ENCODE data around the gene IL1F10. TPM values are rescaled to one million over a fixed set of nuclear protein-coding genes. Genes with fewer than 3 reads are reported as not detected.

Gene IL1F10
- polyA plus RNA-seq, 1 donor from 2014 or later = not detected

DNA sequence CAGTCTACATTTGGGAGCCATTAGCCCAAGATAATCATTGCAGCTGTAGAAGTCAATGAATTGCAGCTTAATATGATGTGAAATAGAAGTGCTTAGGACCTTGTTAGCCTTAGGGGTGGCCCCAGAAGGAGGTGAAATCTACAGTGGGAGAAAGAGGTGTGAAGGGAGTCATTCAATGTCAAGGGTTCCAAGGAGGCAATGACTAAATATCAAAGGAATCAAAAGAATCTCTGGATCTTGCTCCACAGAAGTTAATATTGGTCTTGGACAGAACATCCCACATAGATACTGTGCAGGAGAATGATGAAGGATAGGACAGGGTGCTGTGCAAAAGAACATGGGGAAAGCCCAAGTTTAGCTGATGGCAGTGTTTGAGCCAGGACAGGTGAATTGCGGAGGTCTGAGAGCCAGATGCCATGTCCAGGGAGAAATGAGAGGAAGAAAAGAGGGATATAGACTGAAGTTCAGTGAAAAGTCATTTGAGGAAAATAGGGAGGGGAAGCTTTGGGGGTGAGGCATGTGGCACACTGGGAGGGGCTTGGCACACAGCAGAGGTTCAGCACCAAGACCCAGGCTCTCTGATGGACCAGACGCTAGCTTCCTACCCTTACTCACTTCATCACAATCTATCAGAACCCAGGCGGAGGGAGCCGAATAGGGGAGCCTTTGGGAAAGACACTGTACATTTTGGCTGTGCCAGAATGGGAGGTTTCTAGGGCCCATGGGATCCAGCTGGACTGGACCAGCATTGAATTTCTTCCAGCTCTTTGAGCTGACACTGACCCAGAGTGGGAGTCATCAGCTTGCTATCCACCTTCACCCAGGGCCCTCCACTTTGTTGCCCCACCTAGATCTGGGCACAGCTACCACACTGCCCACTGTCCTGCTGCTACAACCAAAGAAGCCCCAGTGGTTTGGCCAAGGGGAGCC is 2.2 kb downstream of the IL1F10 start:
- TF ChIP-seq MXI1 (conservative IDR thresholded peaks at IDR 0.05; ENCODE audit: poor library complexity, severe bottlenecking) = no peak
- TF ChIP-seq EP300 (conservative IDR thresholded peaks at IDR 0.05; ENCODE audit: poor library complexity, severe bottlenecking) = no peak
- Histone ChIP-seq H3K9ac (ENCODE audit: low read length) (no peak overlapping the region), H3K9me2 (ENCODE audit: insufficient read depth, low read length) (no peaks in the 10 kb centered on the region), H3K27me3 (ENCODE audit: insufficient read depth, low read depth, low read length) (no peaks in the 10 kb centered on the region), H3K79me2 (replicated peaks; ENCODE audit: insufficient read depth, low read length) (no peaks in the 10 kb centered on the region), H3K36me3 (ENCODE audit: insufficient read depth, low read length) (no peaks in the 10 kb centered on the region), H3K4me3 (ENCODE audit: low read length) (no peak overlapping the region), H3F3A (ENCODE audit: insufficient read depth, low read length, poor library complexity, severe bottlenecking) (no peaks in the 10 kb centered on the region), H3K4me2 (ENCODE audit: low read length) (no peak overlapping the region), H2AFZ (ENCODE audit: low read depth, low read length) (no peak overlapping the region), H4K20me1 (ENCODE audit: insufficient read depth) (no peaks in the 10 kb centered on the region), H3K27ac (ENCODE audit: low read length) (no peak overlapping the region), H3K9me3 (ENCODE audit: low read length) (no peaks in the 10 kb centered on the region)

DNA sequence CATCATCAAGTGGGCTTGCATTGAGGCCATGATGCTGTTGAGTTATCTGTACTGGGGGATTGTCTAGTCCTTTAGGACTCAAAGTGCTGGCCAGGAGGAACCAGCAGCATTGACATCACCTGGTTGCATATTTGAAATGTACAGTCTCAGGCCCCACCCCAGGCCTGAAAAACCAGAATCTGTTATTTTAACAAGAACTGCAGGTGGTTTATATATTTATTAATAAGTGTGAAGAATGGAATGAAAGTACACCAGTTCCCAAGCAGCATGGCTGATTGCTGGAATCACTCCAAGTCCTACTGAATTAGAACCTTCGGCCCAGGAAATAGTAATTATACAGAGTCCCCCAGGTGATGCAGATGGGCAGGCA is 2.8 kb downstream of the IL1F10 start:
- no peak overlapping the region for H3K4me3 ChIP-seq (ENCODE audit: low read length)

More for the DNA sequence above, 2.8 kb downstream of the IL1F10 start:
- no peak overlapping the region for H3K27ac ChIP-seq (ENCODE audit: low read length)
- no peaks in the 10 kb centered on the region for H3K9me2 ChIP-seq (ENCODE audit: insufficient read depth, low read length)
- no peaks in the 10 kb centered on the region for H3K36me3 ChIP-seq (ENCODE audit: insufficient read depth, low read length)
- H3K9ac ChIP-seq (ENCODE audit: low read length) = no peak overlapping the region
- no peak for TF ChIP-seq EZH2 (IDR thresholded peaks at IDR 0.05; ENCODE audit: borderline replicate concordance, insufficient read depth, low read length, poor library complexity, severe bottlenecking)
- no peak for TF ChIP-seq CTCF (IDR thresholded peaks at IDR 0.05; ENCODE audit: poor library complexity, severe bottlenecking)
- TF ChIP-seq TAF1 (IDR thresholded peaks at IDR 0.05; ENCODE audit: low read depth) = no peak
- TF ChIP-seq, protein P1, sequence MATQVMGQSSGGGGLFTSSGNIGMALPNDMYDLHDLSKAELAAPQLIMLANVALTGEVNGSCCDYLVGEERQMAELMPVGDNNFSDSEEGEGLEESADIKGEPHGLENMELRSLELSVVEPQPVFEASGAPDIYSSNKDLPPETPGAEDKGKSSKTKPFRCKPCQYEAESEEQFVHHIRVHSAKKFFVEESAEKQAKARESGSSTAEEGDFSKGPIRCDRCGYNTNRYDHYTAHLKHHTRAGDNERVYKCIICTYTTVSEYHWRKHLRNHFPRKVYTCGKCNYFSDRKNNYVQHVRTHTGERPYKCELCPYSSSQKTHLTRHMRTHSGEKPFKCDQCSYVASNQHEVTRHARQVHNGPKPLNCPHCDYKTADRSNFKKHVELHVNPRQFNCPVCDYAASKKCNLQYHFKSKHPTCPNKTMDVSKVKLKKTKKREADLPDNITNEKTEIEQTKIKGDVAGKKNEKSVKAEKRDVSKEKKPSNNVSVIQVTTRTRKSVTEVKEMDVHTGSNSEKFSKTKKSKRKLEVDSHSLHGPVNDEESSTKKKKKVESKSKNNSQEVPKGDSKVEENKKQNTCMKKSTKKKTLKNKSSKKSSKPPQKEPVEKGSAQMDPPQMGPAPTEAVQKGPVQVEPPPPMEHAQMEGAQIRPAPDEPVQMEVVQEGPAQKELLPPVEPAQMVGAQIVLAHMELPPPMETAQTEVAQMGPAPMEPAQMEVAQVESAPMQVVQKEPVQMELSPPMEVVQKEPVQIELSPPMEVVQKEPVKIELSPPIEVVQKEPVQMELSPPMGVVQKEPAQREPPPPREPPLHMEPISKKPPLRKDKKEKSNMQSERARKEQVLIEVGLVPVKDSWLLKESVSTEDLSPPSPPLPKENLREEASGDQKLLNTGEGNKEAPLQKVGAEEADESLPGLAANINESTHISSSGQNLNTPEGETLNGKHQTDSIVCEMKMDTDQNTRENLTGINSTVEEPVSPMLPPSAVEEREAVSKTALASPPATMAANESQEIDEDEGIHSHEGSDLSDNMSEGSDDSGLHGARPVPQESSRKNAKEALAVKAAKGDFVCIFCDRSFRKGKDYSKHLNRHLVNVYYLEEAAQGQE (IDR thresholded peaks at IDR 0.05; ENCODE audit: borderline replicate concordance) = no peak
- TF ChIP-seq RAD21 (conservative IDR thresholded peaks at IDR 0.05) = no peak
- TF ChIP-seq SMC3 (conservative IDR thresholded peaks at IDR 0.05; ENCODE audit: poor library complexity) = no peak
- TF ChIP-seq POLR2AphosphoS5 (IDR thresholded peaks at IDR 0.05) = no peak
- TF ChIP-seq EP300 (conservative IDR thresholded peaks at IDR 0.05; ENCODE audit: poor library complexity, severe bottlenecking) = no peak
- TF ChIP-seq MXI1 (conservative IDR thresholded peaks at IDR 0.05; ENCODE audit: poor library complexity, severe bottlenecking) = no peak
- no peaks in the 10 kb centered on the region for H3K9me3 ChIP-seq (ENCODE audit: low read length)
- no peaks in the 10 kb centered on the region for H4K20me1 ChIP-seq (ENCODE audit: insufficient read depth)
- no peaks in the 10 kb centered on the region for H3F3A ChIP-seq (ENCODE audit: insufficient read depth, low read length, poor library complexity, severe bottlenecking)
- H2AFZ ChIP-seq (ENCODE audit: low read depth, low read length) = no peak overlapping the region
- H3K4me2 ChIP-seq (ENCODE audit: low read length) = no peak overlapping the region
- no peaks in the 10 kb centered on the region for H3K27me3 ChIP-seq (ENCODE audit: insufficient read depth, low read depth, low read length)
- H3K79me2 ChIP-seq (replicated peaks; ENCODE audit: insufficient read depth, low read length) = no peaks in the 10 kb centered on the region
